Ramos (cell line): ENCODE data around the gene PRKAG2.
"Not testable (repeated sequence)": the region's sequence is repeated elsewhere in the genome, so short reads cannot be mapped to it uniquely, and the experiment has no call there.

Experiments
- in situ Hi-C: fragments of 300-500 bp; cut with MboI; formaldehyde crosslinking; loops from one replicate; pipeline ENCODE4 v1.14.3; 2022; ENCODE audit warnings: low sequenced_read_pairs; ENCODE audit not compliant: unreplicated experiment

The PRKAG2 gene

GRCh38 chr7:151565541-151565940 is 311.4 kb downstream of the PRKAG2 start:
- in situ Hi-C loops, result no loop called here

- in situ Hi-C loops, result no loop called here
Observed at GRCh38 chr7:151560243-151560642, 316.7 kb downstream of the PRKAG2 start.

DNA sequence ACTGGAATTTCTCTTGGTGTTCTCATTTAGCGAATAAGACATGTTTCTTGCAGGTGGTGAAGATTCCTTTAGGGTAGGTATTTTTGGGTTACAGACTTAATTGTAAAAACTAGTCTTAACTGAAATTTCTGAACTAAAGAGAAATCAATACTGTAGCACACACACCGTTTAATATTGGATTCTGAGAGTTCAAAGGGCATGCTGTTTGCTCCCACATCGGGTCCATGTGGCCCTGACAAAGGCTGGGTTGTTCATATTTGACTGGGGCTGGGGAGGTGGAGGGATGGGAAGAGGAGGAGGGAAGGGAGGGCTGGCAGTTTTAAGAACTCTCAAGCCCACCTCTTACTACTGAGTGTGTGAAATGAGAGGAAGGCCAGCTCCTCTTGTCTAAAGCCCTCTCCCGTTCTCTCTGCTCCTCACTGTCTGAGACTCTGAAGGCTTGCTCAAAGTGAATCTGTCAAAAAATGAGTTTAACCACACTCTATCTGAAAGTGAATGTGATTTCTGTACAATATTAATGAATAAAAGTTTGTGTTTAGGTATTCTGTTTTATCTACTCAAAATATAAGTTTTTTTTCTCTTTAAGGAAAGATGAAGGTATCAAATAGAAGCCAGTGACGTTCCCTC is 317.2 kb downstream of the PRKAG2 start:
- in situ Hi-C loops, result no loop called here

DNA sequence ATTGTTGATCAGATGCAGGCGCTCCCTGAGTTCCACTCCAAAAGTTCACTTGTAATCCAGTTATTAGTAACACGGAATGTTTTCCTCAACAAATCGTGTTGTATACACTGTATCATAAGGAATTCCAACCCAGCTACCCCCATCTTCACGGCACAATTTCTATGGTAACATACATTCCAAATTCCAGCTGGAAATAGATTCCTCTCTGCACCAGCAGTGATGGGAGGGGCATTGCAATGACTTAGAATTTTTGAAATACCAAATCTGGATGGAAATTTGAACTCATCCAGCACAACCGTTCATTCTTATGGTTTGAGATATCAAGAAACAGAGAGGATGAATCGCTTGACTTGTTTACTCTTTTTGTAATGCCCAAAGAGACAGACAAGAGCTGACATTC is 318.3 kb downstream of the PRKAG2 start:
- in situ Hi-C loops, result no loop called here

- in situ Hi-C loops, result no loop called here
Observed at GRCh38 chr7:151556592-151556991, 320.3 kb downstream of the PRKAG2 start.

- in situ Hi-C loops, result no loop called here
Observed at GRCh38 chr7:151553356-151553755, 323.6 kb downstream of the PRKAG2 start.

DNA sequence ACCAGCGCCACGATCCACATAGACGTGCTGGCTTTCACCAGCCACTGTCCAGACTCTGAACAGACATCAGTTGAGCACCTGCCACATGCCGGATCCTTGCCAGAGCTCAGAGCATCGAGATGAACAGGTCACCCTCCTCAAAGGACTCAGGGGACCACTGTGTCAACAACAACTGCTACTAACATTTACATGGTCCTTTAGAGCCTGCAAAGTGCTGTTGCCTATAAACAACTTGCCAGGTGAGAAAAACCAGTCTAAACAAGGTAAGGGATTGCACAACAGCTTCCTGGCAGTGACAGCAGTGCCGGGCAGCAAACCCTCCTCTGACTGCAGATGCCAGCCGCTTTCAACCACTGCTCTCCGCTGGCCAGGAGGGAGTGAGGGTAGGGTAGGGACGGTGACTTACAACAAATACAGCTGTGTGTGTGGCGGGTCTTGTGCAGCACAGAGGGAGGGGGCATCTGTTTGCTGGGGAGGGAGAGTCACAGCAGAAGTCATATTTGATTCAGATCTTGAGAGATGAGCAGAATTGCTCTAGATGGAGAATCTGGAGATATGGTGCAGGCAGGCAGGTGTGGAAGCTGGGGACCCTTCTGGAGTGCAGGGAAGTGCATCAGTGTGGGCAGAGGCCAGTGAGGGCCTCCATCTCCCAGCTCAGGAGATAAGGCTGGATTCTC is 324.4 kb downstream of the PRKAG2 start:
- in situ Hi-C loops, result no loop called here

- in situ Hi-C loops, result no loop called here
Observed at GRCh38 chr7:151551820-151552219, 325.1 kb downstream of the PRKAG2 start.

DNA sequence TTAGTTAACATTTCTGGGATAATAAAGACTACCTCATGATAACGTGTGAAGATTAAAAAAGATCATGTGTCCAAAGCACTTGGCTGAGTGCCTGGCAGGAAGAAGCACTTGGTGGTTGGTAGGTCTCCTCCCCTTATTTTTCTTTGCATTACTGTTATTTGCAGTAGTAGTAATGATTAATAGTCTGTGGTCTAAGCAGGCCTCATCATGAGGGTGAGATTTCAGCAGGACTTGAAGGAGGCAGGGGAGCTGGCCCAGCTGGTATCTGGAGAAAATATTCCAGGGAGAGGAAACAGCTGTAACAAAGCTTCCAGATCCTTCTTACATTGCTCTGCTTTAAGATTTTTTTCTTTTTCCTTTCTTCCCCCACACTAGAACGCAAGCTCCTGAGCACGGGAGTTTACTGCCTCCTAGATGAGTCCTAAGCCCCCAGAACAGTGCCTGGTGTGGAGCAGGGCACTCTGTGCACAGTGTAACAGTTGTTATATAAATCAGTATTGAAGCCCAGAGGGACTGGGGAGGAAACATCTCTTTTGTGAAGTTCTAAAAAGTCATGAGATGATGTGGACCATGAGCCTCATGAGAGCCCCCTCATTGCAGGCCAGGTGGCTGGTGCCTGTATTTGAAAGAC is 326.1 kb downstream of the PRKAG2 start:
- in situ Hi-C loops, result no loop called here

DNA sequence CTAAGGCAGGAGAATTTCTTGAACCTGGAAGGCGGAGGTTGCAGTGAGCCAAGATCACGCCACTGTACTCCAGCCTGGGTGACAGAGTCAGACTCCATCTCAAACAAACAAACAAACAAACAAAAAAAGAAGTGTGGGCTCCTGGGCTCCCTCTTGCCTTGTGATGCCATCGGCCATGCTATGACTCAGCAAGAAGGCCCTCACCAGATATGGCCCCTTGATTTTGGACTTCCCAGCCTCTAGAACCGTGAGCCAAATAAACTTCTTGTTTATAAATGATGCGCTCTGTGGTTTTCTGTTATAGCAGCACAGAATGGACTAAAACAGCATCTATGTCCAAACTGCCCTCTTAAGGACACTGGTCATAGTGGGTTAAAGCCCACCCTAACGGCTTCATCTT is 327.3 kb downstream of the PRKAG2 start:
- in situ Hi-C loops, result no loop called here

DNA sequence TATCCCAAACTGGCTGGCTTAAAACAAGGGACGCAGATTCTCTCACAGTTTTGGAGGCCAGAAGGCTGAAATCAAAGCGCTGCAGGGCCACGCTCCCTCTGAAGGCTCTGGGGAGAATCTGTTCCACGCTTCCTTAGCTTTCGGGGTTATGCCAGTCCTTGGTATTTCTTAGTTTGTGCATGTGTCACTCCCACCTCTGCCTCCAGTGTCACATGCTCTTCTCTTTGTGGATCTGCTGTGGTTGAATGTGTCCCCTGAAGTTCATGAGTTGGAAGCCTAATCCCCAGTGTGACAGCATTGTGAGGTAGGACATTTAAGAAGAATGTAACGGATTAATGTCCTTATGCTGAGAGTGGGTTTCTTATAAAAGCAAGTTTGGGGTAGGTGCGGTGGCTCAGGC is 327.8 kb downstream of the PRKAG2 start:
- in situ Hi-C loops, result no loop called here

- in situ Hi-C loops, result no loop called here
Observed at GRCh38 chr7:151544183-151544582, 332.7 kb downstream of the PRKAG2 start.

- in situ Hi-C loops, result no loop called here
Observed at GRCh38 chr7:151542606-151543130, 334.2 kb downstream of the PRKAG2 start.

- in situ Hi-C loops, result no loop called here
Observed at GRCh38 chr7:151541709-151542499, 335.0 kb downstream of the PRKAG2 start.

DNA sequence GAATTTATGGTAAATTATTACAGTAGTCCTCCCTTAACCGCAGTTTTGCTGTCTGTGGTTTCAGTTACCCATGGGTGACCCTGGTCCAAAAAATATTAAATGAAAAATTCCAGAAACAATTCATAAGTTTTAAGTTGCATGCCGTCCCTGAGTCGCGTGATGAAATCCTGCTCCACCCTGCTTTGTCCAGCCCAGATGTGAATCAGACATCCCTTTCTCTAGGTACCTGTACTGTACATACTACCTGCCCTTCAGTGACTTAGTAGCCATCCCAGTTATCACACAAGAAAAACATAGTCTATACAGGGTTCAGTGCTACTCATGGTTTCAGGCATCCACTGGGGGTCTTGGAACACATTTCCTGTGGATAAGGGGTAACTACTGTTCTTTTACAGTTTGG is 336.8 kb downstream of the PRKAG2 start:
- in situ Hi-C loops, result no loop called here

GRCh38 chr7:151539088-151539671 is 337.7 kb downstream of the PRKAG2 start:
- in situ Hi-C loops, result no loop called here

DNA sequence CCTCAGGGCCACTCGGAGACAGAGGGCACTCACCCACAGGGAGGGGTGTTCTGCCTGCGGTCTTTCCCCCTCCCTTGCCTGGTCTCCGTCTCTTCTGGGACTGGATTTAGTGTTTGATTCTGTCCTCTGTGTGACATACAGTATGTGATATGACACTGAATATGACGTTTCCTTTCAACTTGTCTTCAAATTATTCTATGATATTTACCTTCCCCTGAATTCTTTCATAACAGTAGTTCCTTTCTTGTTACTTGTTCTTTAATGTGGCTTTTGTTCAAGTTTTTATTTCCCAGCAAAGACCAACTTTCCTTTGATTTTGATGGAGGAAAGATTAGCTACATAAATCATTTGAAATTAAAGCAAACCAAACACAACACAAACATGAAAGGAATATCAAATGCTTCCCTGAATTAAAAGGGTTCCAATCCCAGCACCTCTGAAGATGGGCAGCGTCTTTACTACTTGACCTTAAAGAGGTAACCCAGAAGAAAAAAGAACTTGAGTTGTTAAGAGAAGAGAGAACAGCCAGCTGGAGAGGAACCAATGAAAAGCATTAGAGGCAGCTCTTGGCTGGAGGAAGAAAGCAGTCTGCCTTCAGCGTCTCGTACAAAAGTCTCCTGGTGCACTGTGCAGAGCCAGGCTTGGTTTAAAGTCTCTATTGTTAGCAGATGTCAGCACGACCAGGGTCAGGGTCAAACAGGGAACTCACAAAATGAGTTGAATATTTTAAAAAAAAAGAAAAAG is 338.9 kb downstream of the PRKAG2 start:
- in situ Hi-C loops, result no loop called here

DNA sequence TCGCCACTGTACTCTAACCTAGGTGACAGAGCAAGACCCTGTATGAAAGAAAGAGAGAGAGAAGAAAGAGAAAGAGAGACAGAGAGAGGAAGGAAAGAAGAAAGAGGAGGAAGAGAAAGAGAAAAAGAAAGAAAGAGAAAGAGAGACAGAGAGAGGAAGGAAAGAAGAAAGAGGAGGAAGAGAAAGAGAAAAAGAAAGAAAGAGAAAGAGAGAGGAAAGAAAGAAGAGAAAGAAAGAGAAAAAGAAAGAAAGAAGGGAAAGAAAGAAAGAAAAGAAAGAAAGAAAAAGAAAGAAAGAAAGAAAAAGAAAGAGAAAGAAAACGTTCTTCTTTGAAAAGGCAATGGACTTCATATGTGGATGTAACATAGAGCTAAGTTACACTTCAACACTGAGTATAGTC is 340.7 kb downstream of the PRKAG2 start:
- in situ Hi-C loops, result not testable (repeated sequence)

- in situ Hi-C loops, result no loop called here
Observed at GRCh38 chr7:151529842-151530241, 347.1 kb downstream of the PRKAG2 start.

- in situ Hi-C loops, result loop anchor here (5.0 kb wide), 1 partner anchor 102 kb away; no protein-coding TSS in a partner anchor
Observed at GRCh38 chr7:151524845-151525244, 352.1 kb downstream of the PRKAG2 start.
